Fibroblast of skin of right biceps (primary cell): Measurements from ENCODE around the gene ZBP1.

Experiments used
- DNase-seq: peaks from one replicate; pipeline ENCODE4 v3.0.0-alpha.2; 2013

ZBP1 gene

GRCh38 chr20:57620274-57620990, at the start of gene ZBP1:
TSS of gene ZBP1 (minus strand) at chr20:57620426. CDS start at chr20:57620295, 131 bp downstream.
- no peak for DNase-seq

DNA sequence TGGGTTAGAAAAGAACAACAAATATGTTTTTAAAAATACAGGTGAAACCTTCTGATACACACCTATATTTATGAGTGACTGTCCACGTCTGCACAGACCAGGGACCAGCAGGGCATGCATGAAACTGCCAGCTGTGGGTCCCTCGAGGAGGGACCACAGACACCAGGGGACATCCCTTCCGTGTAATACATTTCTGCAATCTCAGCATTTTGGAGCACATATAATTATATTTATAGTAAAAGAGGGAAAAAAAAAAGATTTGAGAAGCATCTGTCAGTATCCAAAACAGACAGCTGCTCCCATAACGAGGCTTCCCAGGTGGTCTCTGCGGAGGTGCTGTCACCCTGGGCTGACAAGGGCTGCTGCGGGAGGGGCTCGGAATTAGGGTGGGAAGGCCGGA, 49.4 kb upstream of the ZBP1 start:
- DNase-seq = no peak

- no peak for DNase-seq
Observed at GRCh38 chr20:57667924-57668782, 47.9 kb upstream of the ZBP1 start.

DNA sequence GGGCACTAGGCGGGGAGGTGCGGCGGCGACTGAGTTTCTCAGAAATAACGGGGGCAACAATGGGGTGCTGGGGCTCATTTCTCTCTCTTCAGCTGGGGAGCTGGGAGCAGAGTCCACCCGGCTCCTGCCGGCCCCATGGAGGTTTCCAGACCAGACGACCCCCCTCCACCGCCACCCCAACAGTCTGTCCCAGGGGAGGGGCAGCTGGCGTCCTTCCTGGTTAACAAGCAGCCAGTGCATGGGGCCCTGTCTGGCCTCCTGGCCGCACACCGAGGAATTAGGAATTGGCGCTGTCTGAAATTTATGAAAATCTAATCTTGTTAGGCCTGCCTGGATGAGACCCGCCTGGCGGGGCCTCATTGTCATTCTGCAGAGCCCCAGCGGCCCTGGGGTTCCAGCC, 47.2 kb upstream of the ZBP1 start:
- DNase-seq = no peak

- DNase-seq = no peak
Observed at GRCh38 chr20:57666834-57667157, 46.6 kb upstream of the ZBP1 start.

GRCh38 chr20:57666106-57666833, 46.0 kb upstream of the ZBP1 start:
- no peak for DNase-seq

GRCh38 chr20:57665589-57665971, 45.4 kb upstream of the ZBP1 start:
- DNase-seq = no peak

- DNase-seq = no peak
Observed at GRCh38 chr20:57664924-57665588, 44.8 kb upstream of the ZBP1 start.

GRCh38 chr20:57664476-57664875, 44.2 kb upstream of the ZBP1 start:
- DNase-seq = no peak

DNA sequence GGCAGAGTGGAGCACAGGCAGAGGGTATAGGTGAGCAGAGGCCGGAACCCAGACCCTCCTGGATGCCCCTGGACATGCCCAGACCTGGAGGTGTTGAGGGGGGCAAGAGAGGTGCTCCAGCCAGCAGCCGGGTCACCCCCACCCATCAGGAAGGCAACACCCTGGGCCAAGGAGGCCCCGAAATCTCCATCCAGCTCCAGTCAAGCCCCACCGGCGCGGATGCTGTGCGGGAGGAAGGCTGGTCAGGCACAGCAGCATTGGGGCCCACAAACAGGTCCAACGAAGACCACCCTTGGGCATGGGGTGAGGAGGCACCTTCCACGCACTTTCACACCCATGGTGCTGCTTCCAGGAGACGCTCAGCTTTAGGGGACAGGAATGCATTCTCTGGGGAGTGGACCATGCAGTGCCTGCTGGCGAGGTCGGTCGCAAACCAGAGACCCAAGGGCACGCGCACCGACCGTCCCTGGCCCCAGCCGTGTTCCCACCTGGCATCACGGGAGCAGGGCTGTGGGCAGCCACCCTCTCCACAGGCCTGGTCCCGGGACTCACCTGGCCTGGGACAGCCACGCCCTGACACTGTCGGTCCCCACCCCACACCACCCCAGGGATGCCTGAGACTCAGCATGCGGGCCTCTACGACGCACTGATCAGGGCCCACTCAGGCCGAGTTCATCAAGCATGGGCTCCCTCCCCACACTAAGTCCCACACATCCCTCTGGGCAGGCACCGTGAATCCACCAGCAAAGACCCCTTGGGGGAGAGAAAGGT, 43.6 kb upstream of the ZBP1 start:
- DNase-seq = no peak

DNA sequence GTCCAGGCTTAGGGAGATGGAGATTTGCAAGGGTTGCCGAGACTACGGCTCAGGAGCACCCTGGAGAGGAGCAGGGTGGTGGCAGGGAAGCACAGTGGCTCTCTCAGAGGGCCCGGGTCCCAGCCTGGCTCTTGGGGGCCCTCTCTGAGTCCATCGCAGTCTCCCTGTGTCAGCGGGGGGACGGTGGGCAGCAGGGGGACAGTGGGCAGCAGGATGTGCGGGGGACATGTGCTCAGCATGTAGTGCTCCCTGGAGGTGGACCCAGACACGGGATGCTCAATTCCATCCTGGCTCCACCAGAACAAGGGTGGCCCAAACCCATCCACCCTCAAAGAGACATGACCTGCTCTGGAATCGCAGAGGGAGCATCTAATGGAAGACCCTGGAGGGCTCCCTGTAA, 43.0 kb upstream of the ZBP1 start:
- no peak for DNase-seq

- DNase-seq = no peak
Observed at GRCh38 chr20:57662456-57663240, 42.4 kb upstream of the ZBP1 start.

DNA sequence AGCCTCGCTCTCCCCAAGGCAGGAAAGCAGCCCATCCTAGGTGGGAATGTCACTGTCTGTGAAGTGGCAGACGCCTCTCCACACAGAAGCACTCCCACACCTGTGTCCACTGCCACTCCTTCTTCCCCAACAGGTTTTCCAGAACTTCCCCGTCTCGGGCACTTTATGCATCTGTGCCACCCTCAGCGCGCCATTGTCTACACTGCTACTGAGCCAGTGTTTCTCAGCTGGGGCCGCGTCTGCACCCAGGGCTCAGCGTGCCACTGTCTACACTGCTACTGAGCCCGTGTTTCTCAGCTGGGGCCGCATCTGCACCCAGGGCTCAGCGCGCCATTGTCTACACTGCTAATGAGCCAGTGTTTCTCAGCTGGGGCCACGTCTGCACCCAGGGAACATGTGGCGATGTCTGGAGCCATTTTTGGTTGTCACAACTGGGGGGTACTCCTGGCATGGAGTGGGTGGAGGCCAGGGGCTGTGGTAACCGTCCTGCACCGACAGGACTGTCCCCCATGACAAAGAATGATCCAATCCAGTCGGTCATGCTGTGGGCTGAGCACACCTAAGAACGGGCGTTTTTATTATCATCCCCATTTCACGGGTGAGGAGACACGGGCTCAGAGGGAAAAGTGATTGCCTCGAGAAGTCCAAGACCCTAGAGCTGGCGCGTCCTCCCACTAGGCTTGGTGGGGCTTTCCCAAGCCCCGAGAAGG, 41.7 kb upstream of the ZBP1 start:
- no peak for DNase-seq

- no peak for DNase-seq
Observed at GRCh38 chr20:57660922-57661745, 40.9 kb upstream of the ZBP1 start.

DNA sequence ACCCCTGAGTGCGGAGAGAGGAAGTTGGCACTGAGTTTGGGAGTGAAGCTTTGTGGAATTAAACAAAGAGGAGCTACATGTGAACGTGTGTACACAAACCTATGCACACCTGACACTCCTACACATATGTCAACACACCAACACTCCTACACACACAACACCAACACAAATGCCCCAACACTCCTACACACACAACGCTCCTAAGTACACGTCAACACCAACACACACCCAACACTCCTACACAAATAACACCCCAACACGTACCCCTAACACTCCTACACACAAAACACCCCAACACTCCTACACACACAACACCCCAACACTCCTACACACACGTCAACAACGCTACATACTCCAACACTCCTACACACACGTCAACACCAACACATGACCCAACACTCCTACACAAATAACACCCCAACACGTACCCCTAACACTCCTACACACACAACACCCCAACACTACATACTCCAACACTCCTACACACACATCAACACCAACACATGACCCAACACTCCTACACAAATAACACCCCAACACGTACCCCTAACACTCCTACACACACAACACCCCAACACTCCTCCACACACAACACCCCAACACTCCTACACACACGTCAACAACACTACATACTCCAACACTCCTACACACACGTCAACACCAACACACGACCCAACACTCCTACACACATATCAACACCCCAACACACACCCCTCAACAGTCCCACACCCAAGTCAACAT, 40.1 kb upstream of the ZBP1 start:
- no peak for DNase-seq

GRCh38 chr20:57659517-57660180, 39.4 kb upstream of the ZBP1 start:
- DNase-seq = no peak

- no peak for DNase-seq
Observed at GRCh38 chr20:57658833-57659516, 38.7 kb upstream of the ZBP1 start.

DNA sequence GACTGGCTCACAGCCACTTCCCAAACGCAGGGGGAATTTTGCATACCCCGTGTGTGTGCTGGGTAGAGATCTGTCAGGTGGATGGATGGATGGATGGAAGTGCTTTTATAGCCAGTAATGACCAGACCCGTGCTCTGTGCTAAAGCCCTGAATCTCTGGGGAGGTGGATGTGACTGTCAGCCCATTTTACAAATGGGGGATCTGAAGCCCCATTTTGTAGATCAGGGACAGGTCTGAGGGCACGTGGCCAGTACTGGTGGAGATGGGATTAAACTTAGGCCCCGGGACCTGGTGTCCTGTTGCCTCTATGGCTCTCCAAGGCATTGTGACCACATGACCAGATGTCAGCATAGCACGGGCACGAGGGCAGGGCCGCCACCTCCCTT, 38.2 kb upstream of the ZBP1 start:
- DNase-seq = no peak
